Tibial nerve (tissue), 4 donors: ENCODE measurements around the gene MAST1.

Experiments used
- EP300 ChIP-seq, 2 donors: sonication (generic); formaldehyde crosslinking; IDR thresholded peaks; one replicate each; pipeline ENCODE4 v1.6.1; 2017; ENCODE audit warnings: antibody characterized with exemption in 2 of 2, mild to moderate bottlenecking in 1 of 2
- POLR2A ChIP-seq, 2 donors: fragments of 450-650 bp; IDR thresholded peaks; one replicate each; pipeline ENCODE4 v1.6.1; 2017; ENCODE audit warnings: antibody characterized with exemption in 2 of 2, mild to moderate bottlenecking in 2 of 2, moderate library complexity in 2 of 2
- TF ChIP-seq, protein P1 (sequence below), 5 experiments: fragments of 200-600 bp in 3 of 5; fragments of 450-650 bp in 2 of 5; sonication (generic) in 3 of 5; IDR thresholded peaks; one replicate each; pipeline ENCODE4 v1.5.1; 2016 to 2019; ENCODE audit warnings: antibody characterized with exemption in 5 of 5, mild to moderate bottlenecking in 3 of 5, moderate library complexity in 2 of 5

DNA sequence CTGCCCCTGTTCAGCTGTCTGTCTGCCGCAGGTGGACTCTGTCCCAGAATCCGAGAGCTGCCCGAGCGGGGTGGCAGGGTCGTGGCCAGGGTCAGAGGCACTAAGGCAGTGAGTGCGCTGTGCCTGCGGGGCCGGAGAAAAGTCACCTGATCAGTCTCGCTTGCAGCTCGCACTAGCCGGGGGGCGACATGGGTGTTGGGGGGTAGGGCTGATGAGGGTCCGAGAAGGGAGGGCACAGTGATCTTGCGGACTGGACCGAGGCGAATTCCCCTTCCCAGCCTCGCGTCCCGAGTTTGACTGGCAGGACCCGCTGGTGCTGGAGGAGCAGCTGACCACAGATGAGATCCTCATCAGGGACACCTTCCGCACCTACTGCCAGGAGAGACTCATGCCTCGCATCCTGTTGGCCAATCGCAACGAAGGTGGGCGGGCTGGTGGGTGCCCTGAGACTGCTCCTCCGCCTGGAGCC lies 53.3 kb downstream of the MAST1 start:
- TF ChIP-seq, protein P1, sequence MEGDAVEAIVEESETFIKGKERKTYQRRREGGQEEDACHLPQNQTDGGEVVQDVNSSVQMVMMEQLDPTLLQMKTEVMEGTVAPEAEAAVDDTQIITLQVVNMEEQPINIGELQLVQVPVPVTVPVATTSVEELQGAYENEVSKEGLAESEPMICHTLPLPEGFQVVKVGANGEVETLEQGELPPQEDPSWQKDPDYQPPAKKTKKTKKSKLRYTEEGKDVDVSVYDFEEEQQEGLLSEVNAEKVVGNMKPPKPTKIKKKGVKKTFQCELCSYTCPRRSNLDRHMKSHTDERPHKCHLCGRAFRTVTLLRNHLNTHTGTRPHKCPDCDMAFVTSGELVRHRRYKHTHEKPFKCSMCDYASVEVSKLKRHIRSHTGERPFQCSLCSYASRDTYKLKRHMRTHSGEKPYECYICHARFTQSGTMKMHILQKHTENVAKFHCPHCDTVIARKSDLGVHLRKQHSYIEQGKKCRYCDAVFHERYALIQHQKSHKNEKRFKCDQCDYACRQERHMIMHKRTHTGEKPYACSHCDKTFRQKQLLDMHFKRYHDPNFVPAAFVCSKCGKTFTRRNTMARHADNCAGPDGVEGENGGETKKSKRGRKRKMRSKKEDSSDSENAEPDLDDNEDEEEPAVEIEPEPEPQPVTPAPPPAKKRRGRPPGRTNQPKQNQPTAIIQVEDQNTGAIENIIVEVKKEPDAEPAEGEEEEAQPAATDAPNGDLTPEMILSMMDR (IDR thresholded peaks at IDR 0.05): no peak
- TF ChIP-seq POLR2A (IDR thresholded peaks at IDR 0.05) (no peak), EP300 (IDR thresholded peaks at IDR 0.05) (no peak)
